HCT116 (cell line): ENCODE results near the gene POMGNT2. TPM values are rescaled to one million over a fixed set of nuclear protein-coding genes. Genes with fewer than 3 reads are reported as not detected.

Experiments used
- ATAC-seq: fragments of 200-7000 bp; cut with Tn5 transposase; 2 replicates; pipeline ENCODE4 v1.9.1; 2020; ENCODE audit warnings: mild to moderate bottlenecking, moderate library complexity
- BruUV-seq: library from RNA; stranded (reverse); fragments of 400-500 nt; replicated peaks from 2 replicates; lab custom pipeline; 2021; lab: Mats Ljungman, UMichigan
- CTCF ChIA-PET: fragments of 300-600 bp; sonication (Branson Sonifier 250); formaldehyde crosslinking; loops from one replicate; lab custom pipeline; 2021; ENCODE audit warnings: antibody characterized with exemption; lab: Charles Lee
- POLR2A ChIA-PET: fragments of 300-600, 350-600 bp; sonication (Branson Sonifier 250); formaldehyde crosslinking; loops from one replicate; lab custom pipeline; 2021; ENCODE audit warnings: antibody characterized with exemption; lab: Charles Lee
- RAD21 ChIA-PET, 2 experiments: fragments of 300-600 bp; sonication (Branson Sonifier 250); formaldehyde crosslinking; loops; one replicate each; lab custom pipeline; 2023; ENCODE audit warnings: low total read pairs in 2 of 2; ENCODE audit not compliant: uncharacterized antibody in 2 of 2, unreplicated experiment in 2 of 2, low non-redundant PET in 1 of 2; lab: Charles Lee
- DNase-seq: peaks from one replicate; pipeline ENCODE4 v3.0.0-alpha.2; 2010; ENCODE audit warnings: low read depth, low spot score
- H2AFZ ChIP-seq: fragments of 200-600 bp; shearing (Covaris generic), sonication (generic); 2 replicates; pipeline ENCODE4 v1.6.1; 2017; ENCODE audit warnings: low read depth, mixed run types, mixed read lengths, antibody characterized with exemption, low read length; ENCODE audit not compliant: poor library complexity, severe bottlenecking
- H3K27ac ChIP-seq: 2 replicates; pipeline ENCODE4 v1.5.1; 2012; ENCODE audit warnings: low read depth, low read length
- H3K27me3 ChIP-seq: fragments of 200-600 bp; sonication (generic); 2 replicates; pipeline ENCODE4 v1.6.1; 2016; ENCODE audit warnings: mixed run types, low read length, mixed read lengths; ENCODE audit not compliant: insufficient read depth
- H3K36me3 ChIP-seq, 2 experiments: fragments of 200-500 bp in 1 of 2; fragments of 200-600 bp in 1 of 2; sonication (Bioruptor generic) in 1 of 2; sonication (generic) in 1 of 2; 2 replicates each; pipeline versions ENCODE4 v1.5.1 to v1.6.1; 2014 to 2016; ENCODE audit warnings: low read length in 2 of 2, inconsistent platforms in 1 of 2, mixed read lengths in 1 of 2, mixed run types in 1 of 2; ENCODE audit not compliant: insufficient read depth in 2 of 2, control insufficient read depth in 1 of 2
- H3K4me1 ChIP-seq, 2 experiments: fragments of 200-600 bp in 1 of 2; sonication (generic) in 1 of 2; 2 replicates each; pipeline versions ENCODE4 v1.5.1 to v1.6.1; 2012 to 2017; ENCODE audit warnings: low read length in 2 of 2, inconsistent platforms in 1 of 2, mild to moderate bottlenecking in 1 of 2, mixed read lengths in 1 of 2, mixed run types in 1 of 2, moderate library complexity in 1 of 2; ENCODE audit not compliant: insufficient read depth in 2 of 2, control insufficient read depth in 1 of 2
- H3K4me2 ChIP-seq: fragments of 200-600 bp; sonication (generic); 2 replicates; pipeline ENCODE4 v1.6.1; 2017; ENCODE audit warnings: mixed run types, low read length, mixed read lengths
- H3K4me3 ChIP-seq, 2 experiments: fragments of 200-600 bp in 1 of 2; sonication (generic) in 1 of 2; replicated peaks in 1 of 2; 2 replicates each; pipeline ENCODE4 v1.5.1; 2011 to 2016; ENCODE audit warnings: low read length in 2 of 2, control low read depth in 1 of 2, low read depth in 1 of 2, mild to moderate bottlenecking in 1 of 2, mixed read lengths in 1 of 2, mixed run types in 1 of 2
- H3K79me2 ChIP-seq: fragments of 200-600 bp; sonication (generic); 2 replicates; pipeline ENCODE4 v1.6.1; 2017; ENCODE audit warnings: mild to moderate bottlenecking, mixed run types, low read length, moderate library complexity, mixed read lengths; ENCODE audit not compliant: insufficient read depth
- H3K9ac ChIP-seq: fragments of 200-600 bp; sonication (generic); 2 replicates; pipeline ENCODE4 v1.6.1; 2016; ENCODE audit warnings: low read length, mixed read lengths
- H3K9me2 ChIP-seq: fragments of 200-600 bp; sonication (generic), shearing (Covaris generic); 2 replicates; pipeline ENCODE4 v1.6.1; 2017; ENCODE audit warnings: mixed run types, mild to moderate bottlenecking, moderate library complexity; ENCODE audit not compliant: insufficient read depth
- H3K9me3 ChIP-seq, 2 experiments: fragments of 200-500 bp in 1 of 2; fragments of 200-600 bp in 1 of 2; sonication (Bioruptor generic) in 1 of 2; sonication (generic) in 1 of 2; 2 replicates each; pipeline ENCODE4 v1.6.1; 2014 to 2017; ENCODE audit warnings: low read length in 2 of 2, mixed read lengths in 2 of 2, inconsistent platforms in 1 of 2, low read depth in 1 of 2, mild to moderate bottlenecking in 1 of 2, mixed run types in 1 of 2, moderate library complexity in 1 of 2; ENCODE audit not compliant: control insufficient read depth in 1 of 2, insufficient read depth in 1 of 2
- H4K20me1 ChIP-seq: fragments of 200-600 bp; sonication (generic), shearing (Covaris generic); 2 replicates; pipeline ENCODE4 v1.6.1; 2017; ENCODE audit warnings: mixed run types, mild to moderate bottlenecking, moderate library complexity; ENCODE audit not compliant: insufficient read depth
- EZH2 ChIP-seq: fragments of 200-600 bp; sonication (generic); IDR thresholded peaks from 2 replicates; pipeline ENCODE4 v1.6.1; 2017; ENCODE audit warnings: antibody characterized with exemption, mixed run types
- EZH2phosphoT487 ChIP-seq: fragments of 200-600 bp; IDR thresholded peaks from 2 replicates; pipeline ENCODE4 v1.6.1; 2018; ENCODE audit warnings: antibody characterized with exemption, borderline replicate concordance
- MAX ChIP-seq: IDR thresholded peaks from 2 replicates; pipeline ENCODE4 v1.6.1; 2012
- SP1 ChIP-seq: IDR thresholded peaks from 2 replicates; pipeline ENCODE4 v1.6.1; 2012; ENCODE audit warnings: low read depth
- ZFX ChIP-seq: fragments of 450-650 bp; IDR thresholded peaks from 2 replicates; pipeline ENCODE4 v1.6.1; 2017
- ZNF274 ChIP-seq: fragments of 200-500 bp; sonication (Bioruptor generic); IDR thresholded peaks from 2 replicates; pipeline ENCODE4 v1.6.1; 2014; ENCODE audit warnings: mild to moderate bottlenecking, low read depth, low read length, inconsistent platforms
- intact Hi-C: fragments of 100-400 bp; cut with micrococcal nuclease; formaldehyde crosslinking; loops from 2 replicates; pipeline ENCODE4 v1.10.0; 2022
- total RNA-seq: library from RNA; stranded (reverse); gene quantifications from one replicate; pipeline ENCODE4 v1.2.1, GENCODE V29; 2021; ENCODE audit not compliant: unreplicated experiment

The POMGNT2 gene
- total RNA-seq, 1 experiment from 2014 or later, result 21.6 TPM

- H3K4me3 ChIP-seq, result peak overlapping the region; percentile 47 to 79
- no TSS peak for BruUV-seq
- no peaks in the 10 kb centered on the region for H3K9me2 ChIP-seq
- CTCF ChIA-PET, result no interaction called here
- ATAC-seq, result peak; percentile 46
- no peak overlapping the region for H3K27ac ChIP-seq
- 0 out of 2 replicates have a peak, but pooled peaks have one; percentile 31 for TF ChIP-seq MAX
- no peak for TF ChIP-seq ZNF274
- TF ChIP-seq EZH2phosphoT487, result no peak
- 0 out of 2 replicates have a peak, but pooled peaks have one; percentile 11 for TF ChIP-seq SP1
- peaks cover 40% of the 10 kb centered on the region; the same call in 1 of the 2 replicates for H3K79me2 ChIP-seq
- DNase-seq, result peak; percentile 0
- H3K9me3 ChIP-seq, result no peaks in the 10 kb centered on the region
- H2AFZ ChIP-seq, result peak overlapping the region; percentile 93
- RAD21 ChIA-PET, result no interaction called here
- peaks cover 0 to 15% of the 10 kb centered on the region in 2 experiments; a peak in 2 of 4 replicates for H3K4me1 ChIP-seq
- no peaks in the 10 kb centered on the region for H4K20me1 ChIP-seq
- intact Hi-C loops, result no loop called here
- POLR2A ChIA-PET, result no interaction called here
- no peaks in the 10 kb centered on the region for H3K27me3 ChIP-seq
- H3K9ac ChIP-seq, result no peak overlapping the region
- no peaks in the 10 kb centered on the region for H3K36me3 ChIP-seq
- peak overlapping the region; percentile 95 for H3K4me2 ChIP-seq
These were observed 382 bp upstream of the POMGNT2 start for GRCh38 chr3:43106293-43106628.

- H3K9ac ChIP-seq, result peak overlapping the region; percentile 71
- no TSS peak for BruUV-seq
- no peaks in the 10 kb centered on the region for H3K27me3 ChIP-seq
- ChIA-PET RAD21 (no interaction called here), POLR2A (no interaction called here), CTCF (no interaction called here)
- peaks cover 0 to 15% of the 10 kb centered on the region in 2 experiments; a peak in 2 of 4 replicates for H3K4me1 ChIP-seq
- no peaks in the 10 kb centered on the region for H3K9me3 ChIP-seq
- peak overlapping the region; percentile 64 to 79 for H3K4me3 ChIP-seq
- intact Hi-C loops, result loop anchor here (5.0 kb wide), 1 partner anchor 528 kb away; no protein-coding TSS in a partner anchor
- peak; percentile 16 for ATAC-seq
- no peaks in the 10 kb centered on the region for H4K20me1 ChIP-seq
- DNase-seq, result no peak
- peaks cover 46% of the 10 kb centered on the region for H3K79me2 ChIP-seq
- no peaks in the 10 kb centered on the region for H3K36me3 ChIP-seq
- H3K9me2 ChIP-seq, result no peaks in the 10 kb centered on the region
- no peak overlapping the region for H3K27ac ChIP-seq
- H3K4me2 ChIP-seq, result peak overlapping the region; percentile 95
- TF ChIP-seq MAX, result no peak
- TF ChIP-seq ZFX, result peak; percentile 6; the same call in 1 of the 2 replicates
- TF ChIP-seq EZH2, result no peak
- TF ChIP-seq, all 23 proteins: peak for 1
- H2AFZ ChIP-seq, result no peak overlapping the region
These were observed 951 bp downstream of the POMGNT2 start for GRCh38 chr3:43104660-43105595.
